ENCODE data around the gene NCAPD2. TPM values are rescaled to one million over a fixed set of nuclear protein-coding genes. Genes with fewer than 3 reads are reported as not detected.
"Not testable (repeated sequence)": the region's sequence is repeated elsewhere in the genome, so short reads cannot be mapped to it uniquely, and the experiment has no call there.

Gene NCAPD2
- total and polyA plus RNA-seq, 7 experiments from 2014 or later: 24.4 to 121 (median 38.4) TPM

GRCh38 chr12:6477601-6478377 lies 16.1 kb upstream of the NCAPD2 start:
- H3K27ac ChIP-seq (ENCODE audit: low read depth, low read length); H3K27ac Mint-ChIP-seq; H3K27me3 ChIP-seq (ENCODE audit: control insufficient read depth in 2 of 2, insufficient read depth in 2 of 2, low read length in 2 of 2); H3K4me3 Mint-ChIP-seq; CTCF ChIA-PET; H3K9me3 ChIP-seq (ENCODE audit: control insufficient read depth in 2 of 3, low read length in 3 of 3); H3K4me3 ChIP-seq (ENCODE audit: low read length); H3K4me1 Mint-ChIP-seq; ATAC-seq; DNase-seq; H3K9me3 Mint-ChIP-seq; H3K4me1 ChIP-seq (ENCODE audit: control insufficient read depth in 2 of 2, insufficient read depth in 2 of 2, low read length in 2 of 2); H3K36me3 ChIP-seq (ENCODE audit: control insufficient read depth in 2 of 3, insufficient read depth in 3 of 3, low read length in 3 of 3); H3K36me3 Mint-ChIP-seq; intact Hi-C loops (cut with micrococcal nuclease): not testable (repeated sequence)
- peaks cover 0 to 21% (median 0%) of the 10 kb centered on the region in 5 donors for H3K27me3 Mint-ChIP-seq
- POLR2A ChIA-PET: interaction anchor here (1.0 kb wide), 1 partner anchor 15 kb away, joined by 3 read pairs; the partner anchor contains the start of gene MRPL51

GRCh38 chr12:6478416-6478815 lies 15.5 kb upstream of the NCAPD2 start:
- Mint-ChIP-seq H3K27me3 (peaks cover 0 to 23% (median 0%) of the 10 kb centered on the region in 5 donors), H3K36me3 (no peaks in the 10 kb centered on the region), H3K4me3 (no peak overlapping the region), H3K4me1 (peaks cover 0 to 6% (median 0%) of the 10 kb centered on the region in 7 donors), H3K9me3 (no peaks in the 10 kb centered on the region), H3K27ac (no peak overlapping the region)
- Histone ChIP-seq H3K4me1 (ENCODE audit: control insufficient read depth in 2 of 2, insufficient read depth in 2 of 2, low read length in 2 of 2) (no peaks in the 10 kb centered on the region), H3K36me3 (ENCODE audit: control insufficient read depth in 2 of 3, insufficient read depth in 3 of 3, low read length in 3 of 3) (no peaks in the 10 kb centered on the region), H3K9me3 (ENCODE audit: control insufficient read depth in 2 of 3, low read length in 3 of 3) (no peaks in the 10 kb centered on the region), H3K27ac (ENCODE audit: low read depth, low read length) (no peak overlapping the region), H3K27me3 (ENCODE audit: control insufficient read depth in 2 of 2, insufficient read depth in 2 of 2, low read length in 2 of 2) (no peaks in the 10 kb centered on the region), H3K4me3 (ENCODE audit: low read length) (no peak overlapping the region)
- CTCF ChIA-PET: interaction anchor here (1.0 kb wide), 1 partner anchor 10 kb away, joined by 3 read pairs; no protein-coding TSS in a partner anchor
- intact Hi-C loops (cut with micrococcal nuclease): no loop called here
- POLR2A ChIA-PET: interaction anchor here (1.0 kb wide), 1 partner anchor 14 kb away, joined by 3 read pairs; the partner anchor contains the start of gene MRPL51
- no peak for ATAC-seq
- no peak for DNase-seq

GRCh38 chr12:6488240-6488639 lies 5.7 kb upstream of the NCAPD2 start:
- Histone ChIP-seq H3K36me3 (ENCODE audit: control insufficient read depth in 2 of 3, insufficient read depth in 3 of 3, low read length in 3 of 3) (peaks cover 0 to 9% (median 0%) of the 10 kb centered on the region in 3 experiments), H3K27ac (ENCODE audit: low read depth, low read length) (no peak overlapping the region), H3K27me3 (ENCODE audit: control insufficient read depth in 2 of 2, insufficient read depth in 2 of 2, low read length in 2 of 2) (no peaks in the 10 kb centered on the region), H3K9me3 (ENCODE audit: control insufficient read depth in 2 of 3, low read length in 3 of 3) (no peaks in the 10 kb centered on the region), H3K4me3 (ENCODE audit: low read length) (no peak overlapping the region), H3K4me1 (ENCODE audit: control insufficient read depth in 2 of 2, insufficient read depth in 2 of 2, low read length in 2 of 2) (peaks cover 6 to 8% of the 10 kb centered on the region in 2 donors)
- Mint-ChIP-seq H3K4me3 (no peak overlapping the region), H3K4me1 (peaks cover 6 to 16% (median 11%) of the 10 kb centered on the region in 7 donors), H3K9me3 (peaks cover 0 to 2% (median 0%) of the 10 kb centered on the region in 11 donors), H3K36me3 (peaks cover 0 to 10% (median 4%) of the 10 kb centered on the region in 5 donors), H3K27ac (peak overlapping the region in 1 of 9 donors; percentile 73), H3K27me3 (peaks cover 0 to 4% (median 0%) of the 10 kb centered on the region in 5 donors)
- ChIA-PET POLR2A (interaction anchor here (0.6 to 2.3 kb wide), 3 partner anchors 18 to 47 kb away, joined by 3 to 9 read pairs (median 3); partner anchors contain the start of gene VAMP1), CTCF (interaction anchor here (0.8 to 0.9 kb wide), 2 partner anchors 10 to 23 kb away, joined by 3 read pairs; no protein-coding TSS in a partner anchor)
- intact Hi-C loops (cut with micrococcal nuclease): no loop called here
- no peak for DNase-seq
- ATAC-seq: no peak

- no peak overlapping the region for H3K27ac Mint-ChIP-seq
- peaks cover 8 to 21% (median 15%) of the 10 kb centered on the region in 7 donors for H3K4me1 Mint-ChIP-seq
- ATAC-seq (no peak), DNase-seq (no peak)
- no peak overlapping the region for H3K4me3 Mint-ChIP-seq
- no peak overlapping the region for H3K4me3 ChIP-seq (ENCODE audit: low read length)
- no peaks in the 10 kb centered on the region for H3K27me3 ChIP-seq (ENCODE audit: control insufficient read depth in 2 of 2, insufficient read depth in 2 of 2, low read length in 2 of 2)
- POLR2A ChIA-PET: interaction anchor here (0.9 kb wide), 1 partner anchor 17 kb away, joined by 3 read pairs; no protein-coding TSS in a partner anchor
- intact Hi-C loops (cut with micrococcal nuclease): no loop called here
- H3K9me3 ChIP-seq (ENCODE audit: control insufficient read depth in 2 of 3, low read length in 3 of 3): no peaks in the 10 kb centered on the region
- peaks cover 0 to 3% (median 0%) of the 10 kb centered on the region in 11 donors for H3K9me3 Mint-ChIP-seq
- CTCF ChIA-PET: no interaction called here
- peaks cover 0 to 13% (median 0%) of the 10 kb centered on the region in 3 experiments for H3K36me3 ChIP-seq (ENCODE audit: control insufficient read depth in 2 of 3, insufficient read depth in 3 of 3, low read length in 3 of 3)
- no peak overlapping the region for H3K27ac ChIP-seq (ENCODE audit: low read depth, low read length)
- peaks cover 7 to 9% of the 10 kb centered on the region in 2 donors for H3K4me1 ChIP-seq (ENCODE audit: control insufficient read depth in 2 of 2, insufficient read depth in 2 of 2, low read length in 2 of 2)
- peaks cover 0 to 10% (median 4%) of the 10 kb centered on the region in 5 donors for H3K36me3 Mint-ChIP-seq
- no peaks in the 10 kb centered on the region for H3K27me3 Mint-ChIP-seq
Observed at GRCh38 chr12:6489449-6489848, 4.5 kb upstream of the NCAPD2 start.

GRCh38 chr12:6490673-6491072 lies 3.2 kb upstream of the NCAPD2 start:
- not testable (repeated sequence) for H3K9me3 Mint-ChIP-seq; H3K4me3 ChIP-seq (ENCODE audit: low read length); H3K27ac Mint-ChIP-seq; H3K9me3 ChIP-seq (ENCODE audit: control insufficient read depth in 2 of 3, low read length in 3 of 3); H3K27me3 ChIP-seq (ENCODE audit: control insufficient read depth in 2 of 2, insufficient read depth in 2 of 2, low read length in 2 of 2); H3K27ac ChIP-seq (ENCODE audit: low read depth, low read length); H3K4me3 Mint-ChIP-seq; H3K27me3 Mint-ChIP-seq; ATAC-seq; DNase-seq
- Mint-ChIP-seq H3K4me1 (peaks cover 18 to 34% (median 27%) of the 10 kb centered on the region in 7 donors), H3K36me3 (peaks cover 0 to 19% (median 4%) of the 10 kb centered on the region in 5 donors)
- intact Hi-C loops (cut with micrococcal nuclease): loop anchor here in 1 of 2 donors (5.0 kb wide), 4 partner anchors 262 to 1537 kb away; partner anchors contain the start of genes MLF2, PTPN6 and SPSB2
- CTCF ChIA-PET: interaction anchor here (1.0 to 1.3 kb wide), 2 partner anchors 49 to 67 kb away, joined by 3 to 7 read pairs; no protein-coding TSS in a partner anchor
- H3K4me1 ChIP-seq (ENCODE audit: control insufficient read depth in 2 of 2, insufficient read depth in 2 of 2, low read length in 2 of 2): peaks cover 19 to 21% of the 10 kb centered on the region in 2 donors
- POLR2A ChIA-PET: interaction anchor here (0.6 to 3.3 kb wide), 5 partner anchors 10 to 97 kb away, joined by 3 to 55 read pairs (median 5); partner anchors contain the start of genes GAPDH and VAMP1
- H3K36me3 ChIP-seq (ENCODE audit: control insufficient read depth in 2 of 3, insufficient read depth in 3 of 3, low read length in 3 of 3): peaks cover 0 to 13% (median 0%) of the 10 kb centered on the region in 3 experiments

GRCh38 chr12:6492838-6493496 lies 935 bp upstream of the NCAPD2 start, which contains the start of gene MRPL51:
MRPL51 (minus strand) TSS chr12:6493262; CDS start chr12:6493136, 126 bp downstream.
- DNase-seq (peak; percentile 93 to 98 (median 94)), ATAC-seq (peak; percentile 90)
- Mint-ChIP-seq H3K27me3 (no peaks in the 10 kb centered on the region), H3K4me3 (peak within 1 kb of the TSS; percentile 86 to 98 (median 96)), H3K36me3 (peaks cover 0 to 26% (median 8%) of the 10 kb centered on the region in 5 donors), H3K27ac (peak within 1 kb of the TSS; percentile 87 to 97 (median 96)), H3K4me1 (peaks cover 18 to 44% (median 36%) of the 10 kb centered on the region in 7 donors), H3K9me3 (peaks cover 0 to 3% (median 0%) of the 10 kb centered on the region in 11 donors)
- peak within 1 kb of the TSS; percentile 83 for H3K27ac ChIP-seq (ENCODE audit: low read depth, low read length)
- H3K9me3 ChIP-seq (ENCODE audit: control insufficient read depth in 2 of 3, low read length in 3 of 3): no peaks in the 10 kb centered on the region
- intact Hi-C loops (cut with micrococcal nuclease): loop anchor here (1.0 to 5.0 kb wide), 22 partner anchors 23 to 1534 kb away; partner anchors contain the start of genes CHD4 (in 2 of the 2), COPS7A (in 2 of the 2), ING4 (in 2 of the 2) and VAMP1 (in 2 of the 2)
- POLR2A ChIA-PET: interaction anchor here (0.5 to 3.3 kb wide), 25 partner anchors 9 to 359 kb away, joined by 3 to 55 read pairs (median 4); partner anchors contain the start of genes CD27, GAPDH, TAPBPL and TNFRSF1A
- CTCF ChIA-PET: interaction anchor here (1.1 to 1.8 kb wide), 3 partner anchors 22 to 69 kb away, joined by 3 to 8 read pairs (median 5); partner anchors contain the start of gene VAMP1
- no peaks in the 10 kb centered on the region for H3K27me3 ChIP-seq (ENCODE audit: control insufficient read depth in 2 of 2, insufficient read depth in 2 of 2, low read length in 2 of 2)
- peaks cover 4 to 13% (median 5%) of the 10 kb centered on the region in 3 experiments for H3K36me3 ChIP-seq (ENCODE audit: control insufficient read depth in 2 of 3, insufficient read depth in 3 of 3, low read length in 3 of 3)
- peak within 1 kb of the TSS; percentile 98 for H3K4me3 ChIP-seq (ENCODE audit: low read length)
- peaks cover 22 to 24% of the 10 kb centered on the region in 2 donors for H3K4me1 ChIP-seq (ENCODE audit: control insufficient read depth in 2 of 2, insufficient read depth in 2 of 2, low read length in 2 of 2)

Data from naive thymus-derived CD4-positive, alpha-beta T cell (primary cell).